T-helper 22 cell (primary cell): ENCODE data around the gene INSRR.

Experiments
- DNase-seq: peaks from one replicate; pipeline ENCODE4 v3.0.0-alpha.2; 2020; ENCODE audit warnings: low read depth

The INSRR gene

DNA sequence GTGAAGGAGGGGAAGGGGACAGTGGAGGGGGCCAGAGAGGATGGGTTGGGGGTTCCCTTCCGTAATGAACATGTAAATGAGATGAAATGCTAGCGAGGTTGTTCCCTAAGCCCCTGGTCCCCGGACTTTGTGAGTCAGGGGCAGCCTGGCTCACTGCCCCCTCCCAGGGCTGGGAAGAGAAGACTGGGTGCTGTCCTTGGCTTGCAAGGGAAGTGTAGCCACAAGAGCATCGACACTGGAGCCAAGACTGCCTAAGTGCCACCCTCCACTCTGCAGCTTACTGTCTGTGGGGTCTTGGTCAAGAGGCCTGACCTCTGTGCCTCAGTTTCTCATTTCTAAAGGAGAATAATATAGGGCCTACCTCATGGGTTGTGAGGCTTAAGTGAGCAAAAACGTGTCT, 35.1 kb upstream of the INSRR start:
- no peak for DNase-seq

DNA sequence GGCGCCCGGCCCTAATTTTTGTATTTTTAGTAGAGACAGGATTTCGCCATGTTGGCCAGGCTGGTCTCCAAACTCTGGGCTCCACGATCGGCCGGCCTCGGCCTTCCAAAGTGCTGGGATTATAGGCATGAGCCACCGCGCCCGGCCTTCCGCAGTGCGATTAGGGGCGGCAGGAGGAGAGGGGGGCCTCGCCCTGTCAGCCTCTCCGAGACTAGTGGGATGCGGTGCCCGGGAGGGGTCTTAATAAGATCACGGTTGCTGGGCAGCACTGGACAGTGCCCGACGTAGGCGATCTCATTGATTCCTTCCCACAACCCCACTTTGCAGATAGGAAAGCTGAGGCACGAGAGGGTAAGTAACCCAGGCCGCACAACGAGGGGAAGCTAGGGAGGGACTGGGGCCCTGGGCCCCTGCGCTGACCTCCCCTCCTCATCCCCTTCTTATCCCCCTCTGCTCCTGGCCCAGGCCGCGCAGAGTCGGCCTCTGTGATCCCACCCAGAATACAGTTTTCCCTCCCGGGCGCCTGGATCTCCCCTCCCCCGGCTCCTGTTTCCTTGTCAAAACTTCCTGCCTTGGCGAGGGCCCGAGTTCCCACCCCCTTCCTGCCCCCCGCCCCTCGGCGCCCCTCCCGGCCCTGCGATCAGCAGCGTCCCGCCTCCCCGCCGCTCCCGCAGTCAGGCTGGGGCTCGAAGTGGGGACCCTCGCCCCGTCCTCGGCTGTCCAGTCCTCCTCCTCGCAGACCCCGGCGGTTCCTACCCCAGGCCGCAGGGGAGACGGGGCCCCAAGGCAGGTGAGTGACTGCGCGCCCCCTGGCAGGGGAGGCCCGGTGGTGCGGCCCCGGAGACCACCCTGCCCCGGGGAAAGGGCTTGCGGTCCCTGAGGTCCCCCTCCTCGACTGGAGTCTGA, 34.4 kb upstream of the INSRR start, which contains the start of gene PEAR1:
PEAR1 (plus strand) TSS at position 671 of the 906 bp plus-strand sequence. CDS start 10,209 bp downstream, outside the sequence.
- DNase-seq, result no peak

GRCh38 chr1:156892190-156893047, 33.5 kb upstream of the INSRR start:
- peak; percentile 64 for DNase-seq

- DNase-seq, result no peak
Measured at GRCh38 chr1:156889802-156890580, 31.1 kb upstream of the INSRR start.

GRCh38 chr1:156887734-156888133, 28.8 kb upstream of the INSRR start:
- DNase-seq, result no peak

- DNase-seq, result no peak
Measured at GRCh38 chr1:156887317-156887716, 28.4 kb upstream of the INSRR start.

- no peak for DNase-seq
Measured at GRCh38 chr1:156886583-156887281, 27.8 kb upstream of the INSRR start.

DNA sequence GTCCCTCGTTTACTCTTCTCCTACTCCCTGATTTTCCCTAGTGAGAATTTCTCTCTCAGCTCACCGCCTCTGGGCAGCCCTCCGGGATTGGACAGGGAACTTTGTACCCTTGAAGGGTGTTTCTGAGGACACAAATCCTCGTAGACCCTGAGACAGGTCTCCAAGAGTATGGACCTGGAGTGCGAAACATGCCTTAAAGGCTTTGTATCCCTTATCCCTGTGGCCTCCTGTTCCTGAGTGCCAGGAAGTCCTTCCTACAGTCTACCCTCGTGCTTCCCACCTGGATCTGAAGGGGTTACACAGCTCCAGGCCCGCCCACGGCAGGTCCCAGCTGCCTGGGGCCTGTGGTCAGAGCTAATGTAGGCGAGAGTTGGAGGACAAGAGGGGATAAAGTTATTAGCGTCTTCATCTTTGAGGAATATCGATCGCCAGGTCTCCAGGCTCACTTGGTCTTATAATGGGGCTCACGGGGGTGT, 27.0 kb upstream of the INSRR start:
- no peak for DNase-seq

DNA sequence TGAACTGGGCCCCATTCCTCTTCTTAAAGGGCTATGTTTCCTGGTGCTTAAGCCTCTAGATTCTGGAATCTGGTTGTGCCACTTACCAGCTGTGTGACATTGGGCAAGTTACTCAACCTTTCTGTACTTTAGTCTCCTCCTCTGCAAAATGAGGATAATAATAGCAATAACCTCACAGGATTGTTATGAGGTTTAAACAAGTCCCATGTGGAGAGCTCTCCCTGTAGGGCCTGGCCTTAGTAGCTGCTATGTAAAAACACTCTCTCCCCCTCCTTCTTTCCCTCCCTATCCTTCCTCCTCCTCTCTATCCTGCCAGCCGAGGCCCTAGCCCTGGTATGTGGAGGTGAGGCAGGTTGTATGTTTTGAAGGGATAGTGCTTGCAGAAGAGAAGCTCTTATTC, 26.4 kb upstream of the INSRR start:
- DNase-seq, result no peak

GRCh38 chr1:156884560-156885184, 25.8 kb upstream of the INSRR start:
- DNase-seq, result no peak

DNA sequence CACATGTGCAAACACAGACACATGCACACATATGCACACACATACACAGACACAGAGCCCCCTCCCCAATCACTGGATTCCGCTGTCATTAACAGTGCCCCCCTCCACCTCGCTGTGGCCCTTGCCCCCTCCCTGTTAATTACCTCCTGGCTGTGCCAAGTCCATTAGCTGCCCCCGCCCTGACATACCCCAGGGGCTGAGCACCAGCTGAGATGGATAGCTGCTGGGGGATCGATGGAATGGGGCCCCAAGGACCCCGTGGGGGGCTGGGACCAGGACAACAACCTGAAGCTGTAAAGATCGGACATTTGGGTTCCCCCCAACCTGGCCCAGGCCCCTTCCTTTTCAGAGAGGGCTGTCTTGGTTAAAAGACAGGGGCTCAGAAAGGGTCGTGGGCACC, 25.0 kb upstream of the INSRR start:
- no peak for DNase-seq

DNA sequence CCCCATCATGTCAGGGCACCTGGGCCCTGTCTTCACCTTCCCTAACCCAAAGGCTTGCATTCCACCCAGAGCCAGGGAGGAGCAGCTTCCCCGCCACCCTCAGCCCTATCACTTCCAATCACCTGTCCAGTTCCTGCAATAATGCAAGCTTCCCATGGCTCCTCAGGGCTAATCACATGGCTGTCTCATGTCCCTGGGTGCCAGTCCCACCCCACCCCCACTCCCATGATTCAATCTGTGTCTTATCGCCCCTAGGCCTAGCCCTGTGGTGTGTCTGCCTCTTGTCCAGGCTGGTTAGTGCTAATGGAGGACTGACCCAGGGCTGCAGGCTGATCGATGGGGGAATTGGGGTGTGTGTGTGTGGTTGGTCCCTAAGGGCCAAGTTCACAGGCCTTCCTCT, 23.6 kb upstream of the INSRR start:
- no peak for DNase-seq

- no peak for DNase-seq
Measured at GRCh38 chr1:156881663-156882062, 22.7 kb upstream of the INSRR start.

DNA sequence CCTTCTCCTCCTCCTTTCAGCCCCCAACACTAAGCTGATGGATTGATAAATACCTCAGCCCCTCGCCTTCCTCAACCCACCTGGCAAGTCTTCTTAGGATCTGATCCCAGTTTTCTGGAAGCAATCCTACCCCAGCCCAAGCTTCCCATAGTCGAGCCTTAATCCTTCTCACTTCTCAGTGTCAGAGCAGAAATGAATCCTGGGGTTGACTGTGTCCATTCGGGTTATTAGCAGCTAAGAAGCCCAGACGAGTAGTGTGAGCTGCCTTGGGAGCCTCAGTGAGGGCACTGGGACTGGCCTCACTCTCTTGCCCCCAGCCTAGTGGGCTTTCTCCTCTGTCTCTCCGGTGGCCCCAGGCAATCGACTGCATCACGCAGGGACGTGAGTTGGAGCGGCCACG, 22.2 kb upstream of the INSRR start:
- no peak for DNase-seq

DNA sequence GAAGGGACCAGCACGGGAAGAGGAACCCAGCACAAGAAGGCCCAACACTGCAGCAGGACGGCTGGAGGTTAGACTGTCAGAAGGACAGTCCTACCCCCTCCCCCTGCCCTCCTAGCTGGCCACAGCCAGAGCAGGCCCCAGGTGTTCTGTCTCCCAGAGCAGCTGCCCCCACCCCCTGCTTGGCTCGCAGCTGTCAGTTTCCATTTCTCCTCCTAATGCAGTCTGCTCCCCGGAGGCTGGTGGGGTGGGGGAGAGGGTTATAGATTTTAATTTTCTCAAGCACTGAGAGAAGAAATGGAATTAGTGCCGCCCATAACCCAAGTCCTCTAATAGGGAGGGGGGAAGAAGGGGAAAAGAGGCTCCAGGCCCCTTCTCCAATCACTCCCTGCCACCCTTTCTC, 21.6 kb upstream of the INSRR start:
- no peak for DNase-seq

- no peak for DNase-seq
Measured at GRCh38 chr1:156879876-156880275, 21.0 kb upstream of the INSRR start.

GRCh38 chr1:156877433-156878170, 18.7 kb upstream of the INSRR start:
- no peak for DNase-seq

- no peak for DNase-seq
Measured at GRCh38 chr1:156876281-156876680, 17.4 kb upstream of the INSRR start.

GRCh38 chr1:156875341-156875615, 16.4 kb upstream of the INSRR start:
- no peak for DNase-seq

DNA sequence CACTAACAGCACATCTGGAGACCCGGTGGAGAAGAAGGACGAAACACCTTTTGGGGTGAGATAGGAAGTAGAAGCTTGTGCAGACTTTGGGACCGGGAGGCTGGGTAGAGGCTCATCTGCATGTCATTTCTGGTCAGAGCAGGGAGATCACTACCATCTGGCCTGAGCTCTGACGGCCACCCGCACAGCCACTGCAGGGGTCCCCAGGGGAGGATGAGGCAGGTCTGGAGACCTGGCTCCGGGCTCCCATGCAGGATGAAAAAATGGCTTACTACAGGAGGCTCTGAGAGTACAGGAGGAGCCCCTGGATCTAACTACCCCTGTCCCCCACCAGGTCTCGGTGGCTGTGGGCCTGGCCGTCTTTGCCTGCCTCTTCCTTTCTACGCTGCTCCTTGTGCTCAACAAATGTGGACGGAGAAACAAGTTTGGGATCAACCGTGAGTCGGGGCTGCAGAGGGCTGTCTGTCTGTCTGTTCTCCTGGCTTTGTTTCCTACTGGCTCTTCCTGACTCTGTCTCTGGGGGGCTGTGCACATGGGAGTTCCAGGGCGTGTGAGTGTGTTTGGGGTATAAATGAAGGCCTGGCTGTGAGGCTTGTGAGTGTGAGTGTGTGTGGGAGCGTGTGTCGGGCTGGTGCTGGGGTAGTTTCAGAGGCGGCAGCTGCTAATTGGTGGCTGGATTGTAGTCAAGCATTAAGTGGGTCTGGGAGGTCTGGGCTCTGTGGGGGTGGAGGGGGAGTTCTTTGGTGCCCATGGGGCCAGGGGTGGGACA, 15.8 kb upstream of the INSRR start:
- DNase-seq, result no peak
